Psoas muscle (tissue), 8 donors: ENCODE measurements around the gene ANKRD1. TPM values are rescaled to one million over a fixed set of nuclear protein-coding genes. Genes with fewer than 3 reads are reported as not detected.
A peak's percentile ranks its signal among the peaks of the same experiment; 100 is the strongest.

Experiments
- ATAC-seq, 4 donors: fragments of 200-7000 bp; cut with Tn5 transposase; one replicate each; pipeline ENCODE4 v1.9.1; 2020; ENCODE audit warnings: moderate library complexity in 3 of 4, mild to moderate bottlenecking in 2 of 4
- DNase-seq, 2 donors: peaks; one replicate each; pipeline ENCODE4 v3.0.0-alpha.2; 2020
- H3K27ac ChIP-seq: fragments of 200-600 bp; one replicate; pipeline ENCODE4 v1.8.0; 2022
- H3K27me3 ChIP-seq, 3 donors: fragments of 200-600 bp in 1 of 3; one replicate each; pipeline versions ENCODE4 v1.6.1 to v1.8.0; 2013 to 2022; ENCODE audit warnings: low read length in 2 of 3, mild to moderate bottlenecking in 2 of 3, moderate library complexity in 1 of 3; ENCODE audit not compliant: insufficient read depth in 3 of 3
- H3K36me3 ChIP-seq, 2 donors: fragments of 200-600 bp in 1 of 2; one replicate each; pipeline versions ENCODE4 v1.6.1 to v1.8.0; 2013 to 2022; ENCODE audit warnings: low read depth in 1 of 2, mild to moderate bottlenecking in 1 of 2, moderate library complexity in 1 of 2; ENCODE audit not compliant: insufficient read depth in 1 of 2
- H3K4me1 ChIP-seq: fragments of 200-600 bp; one replicate; pipeline ENCODE4 v1.8.0; 2022
- H3K4me3 ChIP-seq: fragments of 200-600 bp; one replicate; pipeline ENCODE4 v1.8.0; 2022; ENCODE audit warnings: mild to moderate bottlenecking
- H3K9me3 ChIP-seq: fragments of 200-600 bp; one replicate; pipeline ENCODE4 v1.8.0; 2022
- WGBS, 3 donors: extraction: QIAGEN DNeasy Blood & Tissue Kit; methylation state at CpG; one replicate each; pipeline versions ENCODE4 v1.1.6 to v1.1.7; 2013; 5-methylcytosine and 5-hydroxymethylcytosine counted together
- intact Hi-C, 2 donors: fragments of 100-400 bp; cut with DNase I; formaldehyde crosslinking; loops; one replicate each; pipeline versions ENCODE4 v1.11.0 to v1.14.2; 2022
- polyA plus RNA-seq, 3 donors: library from polyadenylated mRNA; stranded (reverse); fragments of 200-250 nt; gene quantifications; one replicate each; pipeline ENCODE4 v1.2.3, GENCODE V29; 2013
- total RNA-seq, 4 donors: library from RNA; stranded (reverse); fragmentation: NEBNext Ultra II Directional in 2 of 4; extraction: Animal tissue kit (Norgen Biotek cat#: 25700) in 2 of 4; gene quantifications; one replicate each; pipeline versions ENCODE4 v1.2.1 to v1.2.4, GENCODE V29; 2021 to 2023
- TF ChIP-seq, protein P1 (sequence below): fragments of 200-600 bp; IDR thresholded peaks from one replicate; pipeline ENCODE4 v1.8.0; 2022; ENCODE audit warnings: antibody characterized with exemption
- donor health status: healthy with polysubstance abuse.
- donor health status: DM: no; HTN: no; CAD: no; lungs with moderate emphysema.
- donor health status: Bipolar disorder and iron deficiency.
- donor health status: healthy.
- donor health status: DM: yes; HTN: yes; CAD: no.
- donor health status: DM: no; HTN: no; CAD: no.
- donor health status: DM: no; HTN: no; CAD: no.
- donor health status: DM: yes; HTN: yes; CAD: no.

The ANKRD1 gene
- total and polyA plus RNA-seq, 7 donors = 104 to 6,044 (median 1,576) TPM

DNA sequence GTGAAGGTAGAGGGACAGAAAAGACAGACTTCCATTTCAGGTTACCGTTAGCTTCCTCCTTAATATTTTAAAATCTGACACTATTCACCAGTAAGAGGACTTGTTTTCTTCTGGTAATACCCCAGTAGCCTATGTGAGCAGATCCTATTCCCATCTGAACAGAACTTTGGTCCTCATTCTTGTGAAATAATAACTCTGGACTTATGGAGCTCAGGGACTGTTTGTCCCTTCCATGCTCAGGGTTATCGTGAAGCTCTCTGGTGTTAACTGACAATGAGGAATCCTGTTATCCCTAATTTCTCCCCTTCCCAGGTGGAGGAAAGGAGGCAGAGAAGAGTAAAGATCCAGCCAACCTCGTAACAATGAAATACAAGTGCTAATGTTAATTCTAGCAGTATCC, 47.0 kb upstream of the ANKRD1 start:
- 89 to 95% (median 93%) methylated on average over 3 of the region's 3 CpGs for WGBS, 3 donors
- no peaks in the 10 kb centered on the region for H3K27me3 ChIP-seq
- no peaks in the 10 kb centered on the region for H3K36me3 ChIP-seq
- H3K4me1 ChIP-seq = peaks cover 23% of the 10 kb centered on the region
- no peak for DNase-seq
- ATAC-seq = no peak
- H3K4me3 ChIP-seq = no peak overlapping the region
- intact Hi-C loops = loop anchor here in 1 of 2 donors (2.0 kb wide), 1 partner anchor 47 kb away; the partner anchor contains the start of gene ANKRD1
- H3K27ac ChIP-seq = peak overlapping the region; percentile 73
- TF ChIP-seq, protein P1, sequence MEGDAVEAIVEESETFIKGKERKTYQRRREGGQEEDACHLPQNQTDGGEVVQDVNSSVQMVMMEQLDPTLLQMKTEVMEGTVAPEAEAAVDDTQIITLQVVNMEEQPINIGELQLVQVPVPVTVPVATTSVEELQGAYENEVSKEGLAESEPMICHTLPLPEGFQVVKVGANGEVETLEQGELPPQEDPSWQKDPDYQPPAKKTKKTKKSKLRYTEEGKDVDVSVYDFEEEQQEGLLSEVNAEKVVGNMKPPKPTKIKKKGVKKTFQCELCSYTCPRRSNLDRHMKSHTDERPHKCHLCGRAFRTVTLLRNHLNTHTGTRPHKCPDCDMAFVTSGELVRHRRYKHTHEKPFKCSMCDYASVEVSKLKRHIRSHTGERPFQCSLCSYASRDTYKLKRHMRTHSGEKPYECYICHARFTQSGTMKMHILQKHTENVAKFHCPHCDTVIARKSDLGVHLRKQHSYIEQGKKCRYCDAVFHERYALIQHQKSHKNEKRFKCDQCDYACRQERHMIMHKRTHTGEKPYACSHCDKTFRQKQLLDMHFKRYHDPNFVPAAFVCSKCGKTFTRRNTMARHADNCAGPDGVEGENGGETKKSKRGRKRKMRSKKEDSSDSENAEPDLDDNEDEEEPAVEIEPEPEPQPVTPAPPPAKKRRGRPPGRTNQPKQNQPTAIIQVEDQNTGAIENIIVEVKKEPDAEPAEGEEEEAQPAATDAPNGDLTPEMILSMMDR = no peak
- H3K9me3 ChIP-seq = no peaks in the 10 kb centered on the region

DNA sequence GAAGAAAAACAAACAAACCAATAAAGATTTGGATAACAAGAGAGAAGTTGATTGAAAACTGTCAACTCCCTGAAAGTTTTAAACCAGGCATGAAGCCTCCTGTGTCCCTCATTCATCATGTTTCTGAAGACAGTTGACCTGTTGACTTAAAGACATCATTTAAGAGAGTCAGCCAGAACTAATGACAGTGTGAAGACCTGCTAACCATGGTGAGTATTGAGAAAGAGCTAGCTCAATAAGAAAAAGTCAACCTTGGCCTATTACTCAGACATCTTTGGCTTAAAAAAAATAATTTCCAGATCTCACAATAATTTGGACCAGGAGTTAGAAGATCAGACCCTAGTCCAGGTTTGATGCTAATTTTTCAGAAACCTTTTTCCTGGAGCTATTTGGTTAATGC, 45.3 kb upstream of the ANKRD1 start:
- intact Hi-C loops = no loop called here
- DNase-seq (no peak), ATAC-seq (no peak)
- no peak overlapping the region for H3K27ac ChIP-seq
- no peaks in the 10 kb centered on the region for H3K9me3 ChIP-seq
- H3K4me3 ChIP-seq = no peak overlapping the region
- H3K4me1 ChIP-seq = peaks cover 32% of the 10 kb centered on the region
- no peaks in the 10 kb centered on the region for H3K36me3 ChIP-seq
- TF ChIP-seq, protein P1 = no peak
- H3K27me3 ChIP-seq = no peaks in the 10 kb centered on the region

DNA sequence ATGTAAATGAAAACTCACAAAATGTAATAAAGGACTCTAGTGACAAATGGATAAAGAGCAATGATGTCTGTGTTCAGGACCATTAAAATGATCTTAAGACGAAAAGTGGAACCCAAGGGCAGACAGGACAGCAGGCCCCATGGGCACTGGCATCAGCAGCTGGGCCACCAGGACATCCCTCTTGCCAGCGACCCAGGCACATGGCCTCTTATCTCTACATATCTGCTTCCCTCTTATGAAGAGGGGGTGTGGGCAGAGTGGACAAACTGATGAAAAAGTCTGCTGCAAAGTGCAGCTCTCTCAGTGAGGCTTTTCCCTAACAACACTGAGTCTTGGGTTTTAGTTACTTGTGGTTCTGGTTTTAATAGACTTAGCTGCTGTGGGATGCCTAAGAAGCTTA, 44.8 kb upstream of the ANKRD1 start:
- Histone ChIP-seq H3K36me3 (no peaks in the 10 kb centered on the region), H3K4me1 (peaks cover 37% of the 10 kb centered on the region), H3K27ac (no peak overlapping the region), H3K27me3 (no peaks in the 10 kb centered on the region), H3K9me3 (no peaks in the 10 kb centered on the region), H3K4me3 (no peak overlapping the region)
- no peak for DNase-seq
- intact Hi-C loops = no loop called here
- 67 to 81% (median 72%) methylated on average over 2 of the region's 2 CpGs for WGBS, 3 donors
- TF ChIP-seq, protein P1 = no peak
- no peak for ATAC-seq

DNA sequence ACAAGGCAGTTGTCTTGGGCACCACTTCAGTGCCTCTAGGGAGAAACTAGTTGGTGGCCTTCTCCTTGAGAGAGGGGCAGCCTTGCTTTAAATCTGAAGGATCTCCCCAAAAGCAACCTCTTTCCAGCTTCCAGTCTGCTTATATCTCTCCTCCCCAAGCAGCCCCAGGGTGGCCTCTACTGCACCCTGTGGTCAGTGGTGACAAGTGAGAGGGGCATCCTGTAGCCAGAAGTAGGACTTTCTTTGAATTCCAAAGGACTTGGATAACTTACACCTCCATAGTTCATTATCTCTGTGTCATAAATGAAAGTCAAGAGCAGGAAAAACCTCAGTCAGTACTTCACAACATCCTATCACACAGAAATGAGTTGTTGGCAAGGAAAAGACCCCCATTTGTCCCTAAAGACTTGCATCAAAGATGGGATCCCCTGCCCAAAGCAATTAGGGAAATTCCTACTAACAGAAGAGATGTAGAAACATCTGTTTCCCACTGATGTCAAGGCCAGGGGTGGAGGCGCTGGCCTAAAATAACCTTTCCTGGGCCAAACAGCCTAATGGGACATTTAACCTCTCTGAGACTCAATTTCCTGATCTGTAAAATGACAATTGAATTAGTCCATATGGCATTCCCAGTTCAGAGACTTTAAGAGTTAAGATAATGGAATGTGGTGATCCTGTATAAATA, 44.0 kb upstream of the ANKRD1 start:
- Histone ChIP-seq H3K4me3 (no peak overlapping the region), H3K4me1 (peaks cover 40% of the 10 kb centered on the region), H3K36me3 (no peaks in the 10 kb centered on the region), H3K27ac (no peak overlapping the region), H3K27me3 (no peaks in the 10 kb centered on the region), H3K9me3 (no peaks in the 10 kb centered on the region)
- WGBS, 3 donors = 57 to 78% (median 71%) methylated on average over 1 of the region's 1 CpG
- TF ChIP-seq, protein P1 = no peak
- intact Hi-C loops = no loop called here
- DNase-seq (no peak), ATAC-seq (no peak)

DNA sequence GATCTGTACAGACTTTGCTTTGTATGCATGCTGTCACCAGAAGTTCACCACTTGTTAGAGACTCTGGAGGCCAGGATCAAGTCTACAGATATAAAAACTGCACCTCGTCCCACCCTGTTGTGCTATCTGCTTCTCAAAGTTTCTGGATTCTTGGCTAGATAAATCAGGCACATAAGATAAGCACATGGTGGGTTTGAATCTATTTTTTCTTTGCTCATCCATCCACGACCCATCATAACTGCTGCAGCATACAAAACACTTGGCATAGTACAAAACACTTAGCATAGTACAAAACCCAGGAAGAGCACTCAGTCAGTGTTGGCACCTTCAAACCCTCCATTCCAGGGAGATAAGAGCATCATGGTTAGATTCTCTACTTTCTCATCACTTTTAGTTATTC, 42.4 kb upstream of the ANKRD1 start:
- ATAC-seq (no peak), DNase-seq (no peak)
- H3K9me3 ChIP-seq = no peaks in the 10 kb centered on the region
- 91 to 100% (median 96%) methylated on average over 2 of the region's 2 CpGs for WGBS, 3 donors
- no peak overlapping the region for H3K27ac ChIP-seq
- no peaks in the 10 kb centered on the region for H3K27me3 ChIP-seq
- intact Hi-C loops = no loop called here
- no peaks in the 10 kb centered on the region for H3K36me3 ChIP-seq
- TF ChIP-seq, protein P1 = no peak
- H3K4me1 ChIP-seq = peaks cover 33% of the 10 kb centered on the region
- H3K4me3 ChIP-seq = no peak overlapping the region
